ENCODE data around the gene TNFSF15.

Gene TNFSF15

GRCh38 chr9:114805670-114806525 is at the start of gene TNFSF15:
Gene TNFSF15, minus strand, starts transcription at chr9:114806039. Its CDS starts 27 bp downstream, at chr9:114806012.
- H3K4me3 ChIP-seq (ENCODE audit: low read depth, low read length) = no peak within 1 kb of the TSS

- no peak overlapping the region for H3K4me3 ChIP-seq (ENCODE audit: low read depth, low read length)
Observed at GRCh38 chr9:114855488-114855887, 49.6 kb upstream of the TNFSF15 start.

GRCh38 chr9:114854736-114855355 is 49.0 kb upstream of the TNFSF15 start:
- H3K4me3 ChIP-seq (ENCODE audit: low read depth, low read length) = no peak overlapping the region

- H3K4me3 ChIP-seq (ENCODE audit: low read depth, low read length) = no peak overlapping the region
Observed at GRCh38 chr9:114853071-114853855, 47.4 kb upstream of the TNFSF15 start.

GRCh38 chr9:114852050-114852594 is 46.3 kb upstream of the TNFSF15 start:
- H3K4me3 ChIP-seq (ENCODE audit: low read depth, low read length) = no peak overlapping the region

GRCh38 chr9:114851306-114851705 is 45.5 kb upstream of the TNFSF15 start:
- no peak overlapping the region for H3K4me3 ChIP-seq (ENCODE audit: low read depth, low read length)

- H3K4me3 ChIP-seq (ENCODE audit: low read depth, low read length) = no peak overlapping the region
Observed at GRCh38 chr9:114850871-114851270, 45.0 kb upstream of the TNFSF15 start.

- no peak overlapping the region for H3K4me3 ChIP-seq (ENCODE audit: low read depth, low read length)
Observed at GRCh38 chr9:114849450-114849849, 43.6 kb upstream of the TNFSF15 start.

GRCh38 chr9:114847492-114848417 is 41.9 kb upstream of the TNFSF15 start:
- no peak overlapping the region for H3K4me3 ChIP-seq (ENCODE audit: low read depth, low read length)

GRCh38 chr9:114845373-114845772 is 39.5 kb upstream of the TNFSF15 start:
- no peak overlapping the region for H3K4me3 ChIP-seq (ENCODE audit: low read depth, low read length)

- no peak overlapping the region for H3K4me3 ChIP-seq (ENCODE audit: low read depth, low read length)
Observed at GRCh38 chr9:114844766-114845165, 38.9 kb upstream of the TNFSF15 start.

GRCh38 chr9:114837923-114838322 is 32.1 kb upstream of the TNFSF15 start:
- H3K4me3 ChIP-seq (ENCODE audit: low read depth, low read length) = no peak overlapping the region

GRCh38 chr9:114836769-114837168 is 30.9 kb upstream of the TNFSF15 start:
- no peak overlapping the region for H3K4me3 ChIP-seq (ENCODE audit: low read depth, low read length)

GRCh38 chr9:114834386-114834785 is 28.5 kb upstream of the TNFSF15 start:
- no peak overlapping the region for H3K4me3 ChIP-seq (ENCODE audit: low read depth, low read length)

- H3K4me3 ChIP-seq (ENCODE audit: low read depth, low read length) = no peak overlapping the region
Observed at GRCh38 chr9:114830546-114830945, 24.7 kb upstream of the TNFSF15 start.

GRCh38 chr9:114829574-114830440 is 24.0 kb upstream of the TNFSF15 start:
- no peak overlapping the region for H3K4me3 ChIP-seq (ENCODE audit: low read depth, low read length)

- H3K4me3 ChIP-seq (ENCODE audit: low read depth, low read length) = no peak overlapping the region
Observed at GRCh38 chr9:114828303-114828650, 22.4 kb upstream of the TNFSF15 start.

- no peak overlapping the region for H3K4me3 ChIP-seq (ENCODE audit: low read depth, low read length)
Observed at GRCh38 chr9:114827641-114828302, 21.9 kb upstream of the TNFSF15 start.

GRCh38 chr9:114826431-114826830 is 20.6 kb upstream of the TNFSF15 start:
- no peak overlapping the region for H3K4me3 ChIP-seq (ENCODE audit: low read depth, low read length)

Measured in iPS-11a (cell line).